GM20000 (cell line): ENCODE results near the gene CLN5.

Source experiments
- DNase-seq: peaks from one replicate; pipeline ENCODE4 v3.0.0; 2012; ENCODE audit warnings: low spot score
- TF ChIP-seq, protein P1 (sequence below): IDR thresholded peaks from 2 replicates; pipeline ENCODE4 v1.5.1; 2012; ENCODE audit warnings: mild to moderate bottlenecking, control low read depth; ENCODE audit errors: extremely low read depth, missing control alignments

The CLN5 gene

DNA sequence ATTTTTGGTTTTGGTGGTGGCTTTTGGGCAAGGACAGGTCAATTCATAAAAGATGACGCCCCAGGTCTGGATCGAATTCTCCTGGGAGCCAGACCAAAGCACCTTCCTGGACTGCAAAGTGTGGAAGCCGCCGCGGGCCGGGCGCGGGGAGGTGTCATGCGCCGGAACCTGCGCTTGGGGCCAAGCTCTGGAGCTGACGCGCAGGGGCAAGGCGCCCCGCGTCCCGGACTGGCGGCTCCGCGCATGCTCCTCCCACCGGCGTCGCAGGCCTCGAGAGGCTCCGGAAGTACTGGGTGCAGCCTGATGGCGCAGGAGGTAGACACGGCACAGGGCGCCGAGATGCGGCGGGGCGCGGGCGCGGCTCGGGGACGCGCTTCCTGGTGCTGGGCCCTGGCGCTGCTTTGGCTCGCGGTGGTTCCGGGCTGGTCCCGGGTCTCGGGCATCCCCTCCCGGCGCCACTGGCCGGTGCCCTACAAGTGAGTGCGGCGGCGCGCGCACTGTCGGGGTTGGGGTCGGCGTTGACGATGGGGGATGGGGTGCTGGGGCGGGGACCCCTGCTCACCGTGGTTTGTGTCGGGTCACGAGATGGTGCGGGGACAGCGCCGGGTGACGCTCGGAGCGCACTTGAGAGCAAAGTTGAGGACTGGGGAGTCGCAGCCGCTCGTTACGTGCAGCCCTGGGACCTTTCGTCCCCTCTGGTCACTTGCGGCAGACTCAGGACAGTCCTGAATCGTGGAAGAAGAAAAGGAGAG lies at the start of gene CLN5:
Gene CLN5 (plus strand): TSS at position 286 of the 752 bp plus-strand sequence. CDS start 18 bp downstream, at position 304.
- peak; percentile 97 for DNase-seq
- TF ChIP-seq, protein P1, sequence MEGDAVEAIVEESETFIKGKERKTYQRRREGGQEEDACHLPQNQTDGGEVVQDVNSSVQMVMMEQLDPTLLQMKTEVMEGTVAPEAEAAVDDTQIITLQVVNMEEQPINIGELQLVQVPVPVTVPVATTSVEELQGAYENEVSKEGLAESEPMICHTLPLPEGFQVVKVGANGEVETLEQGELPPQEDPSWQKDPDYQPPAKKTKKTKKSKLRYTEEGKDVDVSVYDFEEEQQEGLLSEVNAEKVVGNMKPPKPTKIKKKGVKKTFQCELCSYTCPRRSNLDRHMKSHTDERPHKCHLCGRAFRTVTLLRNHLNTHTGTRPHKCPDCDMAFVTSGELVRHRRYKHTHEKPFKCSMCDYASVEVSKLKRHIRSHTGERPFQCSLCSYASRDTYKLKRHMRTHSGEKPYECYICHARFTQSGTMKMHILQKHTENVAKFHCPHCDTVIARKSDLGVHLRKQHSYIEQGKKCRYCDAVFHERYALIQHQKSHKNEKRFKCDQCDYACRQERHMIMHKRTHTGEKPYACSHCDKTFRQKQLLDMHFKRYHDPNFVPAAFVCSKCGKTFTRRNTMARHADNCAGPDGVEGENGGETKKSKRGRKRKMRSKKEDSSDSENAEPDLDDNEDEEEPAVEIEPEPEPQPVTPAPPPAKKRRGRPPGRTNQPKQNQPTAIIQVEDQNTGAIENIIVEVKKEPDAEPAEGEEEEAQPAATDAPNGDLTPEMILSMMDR: no peak

DNA sequence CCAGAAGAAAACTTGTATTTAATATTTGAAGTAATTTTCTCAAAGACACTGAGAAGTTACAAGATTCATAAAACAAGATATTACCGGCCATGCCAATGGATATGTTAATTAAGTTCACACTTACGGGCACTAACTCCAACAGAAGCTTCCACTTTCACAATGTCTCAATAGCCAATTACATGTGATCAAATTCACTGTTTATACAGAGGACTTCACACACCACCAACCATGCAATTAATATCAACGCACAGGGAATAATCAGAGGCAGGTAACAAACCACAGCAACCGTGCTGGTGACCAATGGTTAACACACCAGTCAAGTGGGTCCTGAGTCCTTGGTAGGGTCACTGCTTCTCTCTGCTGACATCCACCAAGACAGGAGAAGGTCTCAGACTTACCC lies 49.5 kb upstream of the CLN5 start:
- DNase-seq: no peak
- TF ChIP-seq, protein P1: no peak

DNA sequence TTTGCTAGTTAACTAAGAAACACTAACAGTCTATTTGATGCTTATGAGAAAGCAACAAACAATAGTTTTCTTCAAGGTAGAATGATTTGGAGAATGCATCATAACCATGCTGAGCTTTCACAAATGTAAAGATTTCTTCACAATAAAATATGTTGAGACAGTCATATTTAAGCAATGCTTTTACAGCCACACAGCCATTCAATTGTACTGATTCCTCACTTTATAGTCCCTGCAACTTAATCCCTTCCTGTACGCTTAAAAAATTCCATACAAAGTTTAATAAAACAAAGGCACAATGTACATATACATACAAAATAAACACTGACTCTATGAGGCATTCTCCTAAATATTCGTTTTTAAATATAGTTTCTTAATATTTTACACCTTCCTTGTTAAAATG lies 48.2 kb upstream of the CLN5 start:
- TF ChIP-seq, protein P1: no peak
- DNase-seq: no peak

DNA sequence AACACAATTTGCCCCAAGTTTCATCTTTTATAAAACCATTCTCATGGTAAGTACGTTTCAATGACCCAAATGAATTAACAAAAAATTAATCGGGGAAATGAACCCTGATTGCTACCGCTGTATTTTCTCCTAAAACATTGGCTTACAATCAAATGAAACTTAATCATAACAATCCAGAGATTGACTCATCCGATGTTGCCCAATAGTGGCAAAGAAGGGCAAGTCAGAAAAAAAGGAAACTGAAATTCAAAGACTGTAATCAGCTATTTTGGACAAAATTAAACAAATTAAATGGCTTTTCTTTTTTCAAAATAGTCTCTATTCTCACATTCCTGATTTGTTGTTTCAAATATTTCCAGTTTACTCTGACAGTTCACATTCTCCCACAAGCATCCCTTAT lies 47.4 kb upstream of the CLN5 start:
- no peak for DNase-seq
- TF ChIP-seq, protein P1: no peak

DNA sequence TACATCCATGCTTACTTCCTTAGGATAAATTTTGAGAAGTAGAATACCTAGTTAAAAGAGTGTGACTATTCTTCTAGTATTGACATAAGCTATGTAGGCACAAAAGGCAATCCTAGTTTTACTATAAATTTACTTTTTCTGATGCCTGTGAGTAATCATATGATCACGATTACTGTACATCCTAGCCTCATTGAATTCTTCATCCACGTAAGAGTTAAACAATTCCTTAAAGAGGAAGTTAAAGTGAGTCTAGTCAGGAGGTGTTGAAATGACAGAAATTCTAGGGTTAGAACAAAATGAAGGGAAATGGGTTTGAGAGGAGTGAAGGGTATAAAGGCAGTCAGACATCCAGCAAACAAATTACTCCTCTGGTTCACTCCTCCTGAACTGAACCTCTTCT lies 43.7 kb upstream of the CLN5 start, which contains the start of gene ACOD1:
Gene ACOD1 (plus strand): TSS at position 363 of the 400 bp plus-strand sequence. CDS start 48 bp downstream, outside the sequence.
- TF ChIP-seq, protein P1: no peak

DNA sequence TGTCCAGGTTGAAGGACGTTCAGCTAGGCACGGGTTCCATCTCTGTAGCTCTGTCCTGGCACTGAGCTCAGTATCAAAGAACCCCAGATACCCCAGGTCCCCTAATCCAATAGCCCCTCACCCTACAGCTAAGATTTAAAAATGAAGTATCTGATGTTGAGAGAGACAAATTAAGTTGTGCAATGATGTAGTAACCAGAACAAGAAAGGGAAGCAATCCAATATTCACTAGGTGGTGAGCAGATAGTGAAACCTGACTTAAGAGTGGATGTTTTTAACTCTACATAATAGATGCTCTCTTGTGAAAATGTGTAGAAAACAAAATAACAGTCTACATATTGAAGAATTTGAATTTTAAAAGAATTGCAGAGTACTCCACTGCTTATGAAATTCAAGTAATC lies 41.8 kb upstream of the CLN5 start:
- DNase-seq: no peak
- TF ChIP-seq, protein P1: no peak

More for the DNA sequence above, 43.7 kb upstream of the CLN5 start, which contains the start of gene ACOD1:
- no peak for DNase-seq

DNA sequence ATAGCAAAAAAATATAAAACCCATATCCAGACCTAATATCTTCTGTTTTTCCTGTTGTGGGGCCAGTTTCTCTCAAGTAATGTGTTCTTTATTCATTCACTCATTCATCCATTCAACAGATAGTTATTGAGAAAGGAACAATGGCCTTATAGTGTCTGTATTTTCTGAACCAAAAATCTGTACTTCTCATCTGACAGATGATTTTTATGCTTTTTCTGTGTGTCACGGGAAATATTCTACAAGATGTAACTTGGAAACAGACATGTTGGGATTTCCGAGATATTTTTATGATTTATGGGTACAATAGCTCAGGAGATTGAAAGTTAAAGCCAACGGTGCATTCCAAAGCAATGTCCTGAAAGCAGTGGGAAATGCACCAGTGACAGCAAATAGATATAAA lies 37.9 kb upstream of the CLN5 start:
- TF ChIP-seq, protein P1: no peak
- no peak for DNase-seq
